IMR-90 (cell line): ENCODE results near the gene PARD3.

ENCODE experiments used
- BHLHE40 ChIP-seq: fragments of 150-350 bp; IDR thresholded peaks from 2 replicates; pipeline ENCODE4 v1.6.1; 2016; ENCODE audit warnings: mild to moderate bottlenecking, low read depth, low read length
- CTCF ChIP-seq: conservative IDR thresholded peaks from 2 replicates; pipeline ENCODE4 v1.5.1; 2012; ENCODE audit warnings: mild to moderate bottlenecking, low read depth, low read length, improper control_type of control experiment
- ELK1 ChIP-seq: fragments of 150-350 bp; IDR thresholded peaks from 2 replicates; pipeline ENCODE4 v1.6.1; 2016; ENCODE audit warnings: low read depth, mild to moderate bottlenecking, low read length, moderate library complexity, borderline replicate concordance
- FOS ChIP-seq: fragments of 150-350 bp; IDR thresholded peaks from 2 replicates; pipeline ENCODE4 v1.6.1; 2016; ENCODE audit warnings: low read depth, low read length
- MAFK ChIP-seq: IDR thresholded peaks from 2 replicates; pipeline ENCODE4 v1.6.1; 2012; ENCODE audit warnings: low read depth, low read length, improper control_type of control experiment
- MAZ ChIP-seq: IDR thresholded peaks from 2 replicates; pipeline ENCODE4 v1.6.1; 2012; ENCODE audit warnings: low read depth, mild to moderate bottlenecking, low read length, improper control_type of control experiment, moderate library complexity, borderline replicate concordance
- MXI1 ChIP-seq: IDR thresholded peaks from 2 replicates; pipeline ENCODE4 v1.6.1; 2012; ENCODE audit warnings: low read depth, mild to moderate bottlenecking, low read length, moderate library complexity, borderline replicate concordance
- NFE2L2 ChIP-seq: fragments of 150-350 bp; IDR thresholded peaks from 2 replicates; pipeline ENCODE4 v1.6.1; 2016; ENCODE audit warnings: low read depth, mild to moderate bottlenecking, low read length
- POLR2A ChIP-seq: IDR thresholded peaks from 2 replicates; pipeline ENCODE4 v1.6.1; 2012; ENCODE audit warnings: mild to moderate bottlenecking, low read depth, low read length
- RAD21 ChIP-seq: IDR thresholded peaks from 2 replicates; pipeline ENCODE4 v1.6.1; 2012; ENCODE audit warnings: low read length, improper control_type of control experiment
- RFX5 ChIP-seq: IDR thresholded peaks from 2 replicates; pipeline ENCODE4 v1.8.0; 2012; ENCODE audit warnings: low read depth, mild to moderate bottlenecking, low read length, moderate library complexity
- SMC3 ChIP-seq: fragments of 150-350 bp; IDR thresholded peaks from 2 replicates; pipeline ENCODE4 v1.6.1; 2016; ENCODE audit warnings: low read depth, mild to moderate bottlenecking, antibody characterized with exemption, low read length, moderate library complexity
- USF2 ChIP-seq: fragments of 150-350 bp; IDR thresholded peaks from 2 replicates; pipeline ENCODE4 v1.6.1; 2017; ENCODE audit warnings: mild to moderate bottlenecking, antibody characterized with exemption, low read length, low read depth

GRCh38 chr10:34484164-34484563 lies 330.9 kb downstream of the PARD3 start:
- TF ChIP-seq POLR2A, result no peak
- TF ChIP-seq CTCF, result no peak
- TF ChIP-seq MXI1, result no peak
- no peak for TF ChIP-seq RFX5
- TF ChIP-seq FOS, result no peak
- TF ChIP-seq RAD21, result no peak
- no peak for TF ChIP-seq USF2
- no peak for TF ChIP-seq ELK1
- TF ChIP-seq SMC3, result no peak
- TF ChIP-seq BHLHE40, result no peak
- TF ChIP-seq MAZ, result no peak
- no peak for TF ChIP-seq NFE2L2
- no peak for TF ChIP-seq MAFK
